ENCODE results near the gene MBOAT7. TPM values are rescaled to one million over a fixed set of nuclear protein-coding genes. Genes with fewer than 3 reads are reported as not detected.
A peak's percentile ranks its signal among the peaks of the same experiment; 100 is the strongest.

Gene MBOAT7
- polyA plus RNA-seq, 2 of the 4 experiments (the other 2 are of a cell fraction), result 42.1 to 142 TPM

DNA sequence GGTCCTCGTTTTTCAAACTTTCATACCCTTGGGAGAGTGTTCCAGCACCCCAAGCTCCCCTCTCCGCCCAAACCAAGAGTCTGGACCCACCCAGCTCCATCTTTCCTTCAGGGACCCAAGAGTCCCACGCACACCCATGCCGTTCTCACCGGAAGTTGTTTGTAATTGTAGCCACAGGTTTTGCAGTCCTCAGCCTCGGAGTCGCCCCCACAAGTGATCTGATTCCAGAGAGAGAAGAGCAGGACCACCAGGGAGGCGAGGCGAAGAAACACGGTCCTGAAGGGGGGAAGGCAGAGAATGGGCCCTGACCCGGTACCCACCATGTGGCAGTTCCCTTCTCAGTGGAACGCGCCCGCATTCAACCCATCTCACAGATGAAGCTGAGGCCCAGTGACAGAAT, 26.5 kb downstream of the MBOAT7 start (continued):
- TF ChIP-seq, protein P1, sequence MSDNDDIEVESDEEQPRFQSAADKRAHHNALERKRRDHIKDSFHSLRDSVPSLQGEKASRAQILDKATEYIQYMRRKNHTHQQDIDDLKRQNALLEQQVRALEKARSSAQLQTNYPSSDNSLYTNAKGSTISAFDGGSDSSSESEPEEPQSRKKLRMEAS (IDR thresholded peaks at IDR 0.05), result no peak
- TF ChIP-seq RARB (CRISPR knock-in tag; IDR thresholded peaks at IDR 0.05) (no peak), PHF8 (IDR thresholded peaks at IDR 0.05; ENCODE audit: borderline replicate concordance, low read depth) (no peak), FOXS1 (CRISPR knock-in tag; IDR thresholded peaks at IDR 0.05) (no peak), RNF2 (IDR thresholded peaks at IDR 0.05; ENCODE audit: borderline replicate concordance, low read depth) (no peak), ZNF302 (CRISPR knock-in tag; IDR thresholded peaks at IDR 0.05) (no peak), MAZ (IDR thresholded peaks at IDR 0.05; ENCODE audit: borderline replicate concordance, low read depth, low read length) (no peak)
- TF ChIP-seq, protein P2, sequence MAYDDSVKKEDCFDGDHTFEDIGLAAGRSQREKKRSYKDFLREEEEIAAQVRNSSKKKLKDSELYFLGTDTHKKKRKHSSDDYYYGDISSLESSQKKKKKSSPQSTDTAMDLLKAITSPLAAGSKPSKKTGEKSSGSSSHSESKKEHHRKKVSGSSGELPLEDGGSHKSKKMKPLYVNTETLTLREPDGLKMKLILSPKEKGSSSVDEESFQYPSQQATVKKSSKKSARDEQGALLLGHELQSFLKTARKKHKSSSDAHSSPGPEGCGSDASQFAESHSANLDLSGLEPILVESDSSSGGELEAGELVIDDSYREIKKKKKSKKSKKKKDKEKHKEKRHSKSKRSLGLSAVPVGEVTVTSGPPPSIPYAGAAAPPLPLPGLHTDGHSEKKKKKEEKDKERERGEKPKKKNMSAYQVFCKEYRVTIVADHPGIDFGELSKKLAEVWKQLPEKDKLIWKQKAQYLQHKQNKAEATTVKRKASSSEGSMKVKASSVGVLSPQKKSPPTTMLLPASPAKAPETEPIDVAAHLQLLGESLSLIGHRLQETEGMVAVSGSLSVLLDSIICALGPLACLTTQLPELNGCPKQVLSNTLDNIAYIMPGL (CRISPR knock-in tag; IDR thresholded peaks at IDR 0.05; ENCODE audit: borderline replicate concordance), result no peak

DNA sequence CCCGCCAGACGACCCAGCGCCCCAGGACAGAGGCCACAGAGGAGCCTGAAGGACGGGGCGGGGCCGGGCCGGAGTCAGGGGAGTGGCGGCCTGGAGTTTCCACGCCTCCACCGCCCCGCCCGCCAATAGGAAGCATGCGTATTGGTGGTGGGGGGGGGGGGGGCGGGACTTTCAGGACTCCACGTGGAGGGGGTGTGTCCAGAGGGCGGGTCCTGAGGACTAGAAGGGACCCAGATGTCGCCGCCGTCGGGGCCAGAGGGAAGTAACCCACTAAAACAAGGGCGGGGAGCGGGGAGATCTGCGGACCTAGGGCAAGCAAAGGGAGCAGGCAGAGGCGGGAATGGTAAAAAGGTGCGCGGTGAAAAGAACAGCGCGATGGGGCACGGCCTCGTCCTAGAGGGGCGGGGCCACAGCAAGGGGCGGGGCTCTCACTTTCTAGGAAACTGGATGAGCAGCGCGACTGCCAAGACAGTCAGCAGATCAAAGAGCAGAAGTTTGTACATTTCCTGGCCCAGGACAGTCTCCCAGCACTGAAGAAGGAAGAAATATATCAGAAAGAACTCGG, 27.1 kb downstream of the MBOAT7 start:
- peak; percentile 78 to 89 for DNase-seq (ENCODE audit: low read depth in 1 of 2, low spot score in 1 of 2)
- FAIRE-seq, result no peak
- WGBS (ENCODE audit: missing lambda C conversion rate), result 2% methylated on average over 22 of the region's 35 CpGs
- TF ChIP-seq NR3C1 (IDR thresholded peaks at IDR 0.05), result no peak
- TF ChIP-seq, protein P3, sequence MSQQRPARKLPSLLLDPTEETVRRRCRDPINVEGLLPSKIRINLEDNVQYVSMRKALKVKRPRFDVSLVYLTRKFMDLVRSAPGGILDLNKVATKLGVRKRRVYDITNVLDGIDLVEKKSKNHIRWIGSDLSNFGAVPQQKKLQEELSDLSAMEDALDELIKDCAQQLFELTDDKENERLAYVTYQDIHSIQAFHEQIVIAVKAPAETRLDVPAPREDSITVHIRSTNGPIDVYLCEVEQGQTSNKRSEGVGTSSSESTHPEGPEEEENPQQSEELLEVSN (IDR thresholded peaks at IDR 0.05; ENCODE audit: borderline replicate concordance, low read depth), result no peak
- TF ChIP-seq, protein P1 (IDR thresholded peaks at IDR 0.05), result peak; percentile 58
- TF ChIP-seq FOSL2 (IDR thresholded peaks at IDR 0.05), result no peak
- TF ChIP-seq FOSL2 (CRISPR knock-in tag; IDR thresholded peaks at IDR 0.05), result no peak
- peak in 1 of 2 experiments; percentile 44; a peak in 1 of 5 replicates for TF ChIP-seq JUN (IDR thresholded peaks at IDR 0.05)
- TF ChIP-seq MYC (IDR thresholded peaks at IDR 0.05; ENCODE audit: borderline replicate concordance, low read length), result 0 out of 2 replicates have a peak, but pooled peaks have one; percentile 60
- no peak for TF ChIP-seq HOXA7 (CRISPR knock-in tag; IDR thresholded peaks at IDR 0.05)
- TF ChIP-seq FOSB (CRISPR knock-in tag; IDR thresholded peaks at IDR 0.05), result no peak
- TF ChIP-seq RFX5 (IDR thresholded peaks at IDR 0.05), result no peak
- no peak for TF ChIP-seq ESRRA (IDR thresholded peaks at IDR 0.05; ENCODE audit: borderline replicate concordance, low read length)
- TF ChIP-seq EP300 (IDR thresholded peaks at IDR 0.05), result no peak
- TF ChIP-seq, protein P4, sequence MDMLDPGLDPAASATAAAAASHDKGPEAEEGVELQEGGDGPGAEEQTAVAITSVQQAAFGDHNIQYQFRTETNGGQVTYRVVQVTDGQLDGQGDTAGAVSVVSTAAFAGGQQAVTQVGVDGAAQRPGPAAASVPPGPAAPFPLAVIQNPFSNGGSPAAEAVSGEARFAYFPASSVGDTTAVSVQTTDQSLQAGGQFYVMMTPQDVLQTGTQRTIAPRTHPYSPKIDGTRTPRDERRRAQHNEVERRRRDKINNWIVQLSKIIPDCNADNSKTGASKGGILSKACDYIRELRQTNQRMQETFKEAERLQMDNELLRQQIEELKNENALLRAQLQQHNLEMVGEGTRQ (IDR thresholded peaks at IDR 0.05), result peak; percentile 23; the same call in 1 of the 2 replicates
- TF ChIP-seq POLR2AphosphoS2 (conservative IDR thresholded peaks at IDR 0.05; ENCODE audit: low read length), result no peak
- Histone ChIP-seq H3K4me2 (peak overlapping the region; percentile 81), H3K27ac (peak overlapping the region in 1 of 2 experiments; percentile 54; a peak in 2 of 6 replicates), H3K9me3 (no peaks in the 10 kb centered on the region), H3K4me1 (peaks cover 31% of the 10 kb centered on the region), H3K4me3 (peak overlapping the region; percentile 49)
- ChIA-PET POLR2A (interaction anchor here (1.1 kb wide), 1 partner anchor 27 kb away, joined by 3 read pairs; the partner anchor contains the start of gene MBOAT7), CTCF (no interaction called here)
- peak; percentile 22 to 33 for ATAC-seq

All from A549 (cell line).